Measurements from ENCODE around the gene ANKRD44. TPM values are rescaled to one million over a fixed set of nuclear protein-coding genes. Genes with fewer than 3 reads are reported as not detected.
"Not testable (repeated sequence)": the region's sequence is repeated elsewhere in the genome, so short reads cannot be mapped to it uniquely, and the experiment has no call there.

Gene ANKRD44
- total and polyA plus RNA-seq, 5 experiments from 2014 or later, result 85.8 to 279 (median 96.1) TPM

DNA sequence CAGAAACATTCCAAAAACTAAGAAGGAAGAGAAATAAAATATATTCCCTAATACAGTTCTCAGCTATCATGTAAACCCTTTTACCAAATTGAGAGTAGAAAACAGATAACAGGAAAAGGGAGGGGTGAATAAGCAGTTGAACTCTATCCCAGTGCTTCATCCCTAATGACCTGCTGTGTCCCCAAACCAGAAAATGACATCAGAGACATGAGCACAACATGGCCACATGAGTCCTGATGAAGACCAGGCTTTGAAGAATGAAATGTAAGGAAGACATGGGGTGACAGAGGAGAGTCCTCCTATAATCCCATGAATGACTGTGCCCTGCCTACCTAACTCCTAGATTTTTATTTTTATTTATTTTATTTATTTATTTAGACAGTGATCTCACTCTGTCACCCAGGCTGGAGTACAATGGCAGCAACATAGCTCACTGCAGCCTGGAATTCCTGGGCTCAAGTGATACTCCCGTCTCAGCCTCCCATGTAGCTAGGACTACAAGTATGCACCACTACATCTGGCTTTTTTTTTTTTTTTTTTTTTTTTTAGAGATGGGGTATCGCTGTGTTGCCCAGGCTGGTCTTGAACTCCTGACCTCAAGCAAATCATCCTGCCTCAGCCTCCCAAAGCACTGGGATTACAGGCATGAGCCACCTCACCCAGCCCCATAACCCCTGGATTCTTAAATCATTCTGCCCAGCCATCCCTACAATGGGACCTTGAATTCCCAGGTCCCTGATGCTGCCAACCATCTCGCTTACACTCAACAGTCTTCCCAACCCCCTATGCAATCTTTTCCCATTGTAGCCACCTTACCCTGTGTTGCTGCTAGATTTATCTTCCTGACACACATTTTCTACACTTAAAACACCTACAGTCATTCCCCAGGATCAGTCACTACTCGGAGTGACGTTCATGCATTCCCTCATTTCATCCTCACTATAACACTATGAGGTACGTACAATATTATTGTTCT is 64.5 kb downstream of the ANKRD44 start:
- peaks cover 0 to 20% (median 0%) of the 10 kb centered on the region in 3 donors for H3K36me3 Mint-ChIP-seq
- peak overlapping the region in 9 of 10 donors; percentile 9 to 79 (median 43) for H3K4me3 Mint-ChIP-seq
- peaks cover 0 to 6% (median 0%) of the 10 kb centered on the region in 9 donors for H3K9me3 Mint-ChIP-seq
- H3K27ac Mint-ChIP-seq, result peak overlapping the region; percentile 78 to 100 (median 88)
- POLR2A ChIA-PET, result interaction anchor here (0.6 to 1.9 kb wide), 7 partner anchors 9 to 1092 kb away, joined by 3 to 7 read pairs (median 4); partner anchors contain the start of gene ANKRD44
- H3K4me1 Mint-ChIP-seq, result peaks cover 47 to 91% (median 81%) of the 10 kb centered on the region in 4 donors
- DNase-seq (no peak), ATAC-seq (no peak)
- no peaks in the 10 kb centered on the region for H3K27me3 Mint-ChIP-seq

DNA sequence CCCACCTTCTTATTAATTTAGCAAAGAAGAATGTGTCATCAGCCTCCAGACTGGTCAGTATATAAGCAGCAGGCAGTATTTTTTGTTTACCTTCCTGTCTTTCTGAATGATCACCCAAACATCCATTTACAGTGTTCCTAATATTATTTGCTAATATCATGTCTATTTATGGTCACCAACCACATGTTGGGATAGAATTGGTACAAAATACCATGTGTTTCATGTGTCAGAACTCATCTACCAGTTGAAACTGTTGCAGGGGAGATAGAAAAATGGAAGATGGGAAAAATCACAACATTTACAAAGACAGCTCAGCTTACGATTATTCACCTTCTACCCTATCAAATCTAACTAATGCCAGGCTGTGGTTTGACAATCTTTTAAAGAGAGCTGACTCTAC is 66.2 kb downstream of the ANKRD44 start:
- Mint-ChIP-seq H3K4me3 (peak overlapping the region in 3 of 10 donors; percentile 33 to 53 (median 38)), H3K4me1 (peaks cover 51 to 91% (median 80%) of the 10 kb centered on the region in 4 donors), H3K36me3 (peaks cover 0 to 20% (median 0%) of the 10 kb centered on the region in 3 donors), H3K27ac (peak overlapping the region; percentile 4 to 100 (median 81)), H3K9me3 (peaks cover 0 to 6% (median 0%) of the 10 kb centered on the region in 9 donors), H3K27me3 (no peaks in the 10 kb centered on the region)
- ATAC-seq (no peak), DNase-seq (no peak)
- POLR2A ChIA-PET, result interaction anchor here (0.8 to 2.2 kb wide), 7 partner anchors 12 to 66 kb away, joined by 3 to 14 read pairs (median 3); partner anchors contain the start of gene ANKRD44

DNA sequence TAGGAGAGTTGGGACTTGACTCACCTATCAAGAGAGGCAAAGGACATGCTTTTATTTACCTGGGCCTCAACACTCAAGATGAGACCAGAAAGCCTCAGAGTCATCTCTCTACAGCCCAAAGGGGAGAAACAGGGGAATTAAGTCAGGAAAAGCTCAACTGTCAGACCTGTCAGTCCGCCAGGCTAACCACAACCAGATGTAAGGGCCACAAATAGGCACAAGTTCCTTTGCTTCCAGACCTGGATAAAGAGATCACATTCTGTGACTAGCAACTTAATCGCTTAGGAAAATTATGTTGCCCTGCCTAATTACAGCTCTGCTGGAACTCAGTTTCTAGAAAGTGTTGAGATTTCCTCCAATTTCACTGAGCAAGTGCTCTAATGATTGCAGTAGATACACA is 67.9 kb downstream of the ANKRD44 start:
- H3K4me3 Mint-ChIP-seq, result peak overlapping the region in 8 of 10 donors; percentile 5 to 57 (median 35)
- no peaks in the 10 kb centered on the region for H3K27me3 Mint-ChIP-seq
- H3K27ac Mint-ChIP-seq, result peak overlapping the region; percentile 41 to 100 (median 82)
- DNase-seq (no peak), ATAC-seq (no peak)
- POLR2A ChIA-PET, result interaction anchor here (0.6 to 3.9 kb wide), 8 partner anchors 12 to 245 kb away, joined by 3 to 41 read pairs (median 4); partner anchors contain the start of gene ANKRD44
- peaks cover 51 to 93% (median 80%) of the 10 kb centered on the region in 4 donors for H3K4me1 Mint-ChIP-seq
- H3K9me3 Mint-ChIP-seq, result peaks cover 0 to 6% (median 0%) of the 10 kb centered on the region in 9 donors
- H3K36me3 Mint-ChIP-seq, result peaks cover 0 to 11% (median 0%) of the 10 kb centered on the region in 3 donors

DNA sequence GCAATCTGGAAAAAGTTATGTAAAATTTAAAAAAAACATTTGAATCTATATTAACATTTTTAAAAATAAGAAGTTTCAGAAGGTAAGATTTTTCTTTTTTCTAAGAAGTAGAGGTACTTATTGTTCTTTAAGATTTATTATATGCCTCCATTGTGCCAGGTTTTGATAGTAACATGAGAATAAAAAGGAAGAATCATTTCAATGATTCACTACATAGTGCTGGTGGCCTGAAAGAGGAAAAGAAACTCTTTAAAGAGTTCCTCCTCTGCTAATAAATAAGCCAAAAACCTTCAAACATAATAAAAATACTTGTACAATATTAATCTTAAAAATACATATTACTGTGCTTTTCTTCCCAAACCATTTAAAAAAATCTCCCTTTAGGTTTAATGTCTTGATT is 69.0 kb downstream of the ANKRD44 start:
- Mint-ChIP-seq H3K27me3 (no peaks in the 10 kb centered on the region), H3K36me3 (peaks cover 0 to 4% (median 0%) of the 10 kb centered on the region in 3 donors), H3K27ac (peak overlapping the region in 6 of 10 donors; percentile 4 to 100 (median 56)), H3K9me3 (peaks cover 0 to 2% (median 0%) of the 10 kb centered on the region in 9 donors), H3K4me1 (peaks cover 49 to 93% (median 80%) of the 10 kb centered on the region in 4 donors), H3K4me3 (peak overlapping the region in 3 of 10 donors; percentile 67 to 75 (median 71))
- DNase-seq (no peak), ATAC-seq (no peak)
- POLR2A ChIA-PET, result interaction anchor here (1.4 to 3.9 kb wide), 10 partner anchors 10 to 68 kb away, joined by 5 to 41 read pairs (median 12); partner anchors contain the start of gene ANKRD44

DNA sequence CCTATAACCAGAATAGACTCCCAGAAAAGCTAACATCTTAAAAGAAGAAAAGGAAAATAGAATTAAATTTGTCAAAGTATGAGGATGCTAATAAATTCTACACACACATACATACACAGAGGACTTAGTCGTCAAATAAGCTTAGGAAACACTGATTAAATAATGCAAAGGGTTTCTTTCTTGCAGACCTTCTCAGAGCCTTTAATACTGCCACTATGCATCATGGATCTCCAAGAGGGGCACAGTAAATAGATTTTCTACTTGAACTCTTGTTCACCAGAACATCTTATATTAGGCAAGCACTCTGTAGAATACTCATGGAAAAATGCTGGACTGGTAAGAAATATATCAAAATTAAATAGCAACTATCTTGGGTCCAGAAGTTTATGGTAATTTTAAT is 69.4 kb downstream of the ANKRD44 start:
- Mint-ChIP-seq H3K9me3 (no peaks in the 10 kb centered on the region), H3K4me1 (peaks cover 49 to 94% (median 81%) of the 10 kb centered on the region in 4 donors), H3K27ac (peak overlapping the region; percentile 77 to 100 (median 92)), H3K27me3 (no peaks in the 10 kb centered on the region), H3K36me3 (peaks cover 0 to 2% (median 0%) of the 10 kb centered on the region in 3 donors), H3K4me3 (peak overlapping the region; percentile 55 to 81 (median 72))
- POLR2A ChIA-PET, result interaction anchor here (0.7 to 3.9 kb wide), 14 partner anchors 10 to 68 kb away, joined by 3 to 41 read pairs (median 8); partner anchors contain the start of gene ANKRD44
- no peak for ATAC-seq
- DNase-seq, result no peak

DNA sequence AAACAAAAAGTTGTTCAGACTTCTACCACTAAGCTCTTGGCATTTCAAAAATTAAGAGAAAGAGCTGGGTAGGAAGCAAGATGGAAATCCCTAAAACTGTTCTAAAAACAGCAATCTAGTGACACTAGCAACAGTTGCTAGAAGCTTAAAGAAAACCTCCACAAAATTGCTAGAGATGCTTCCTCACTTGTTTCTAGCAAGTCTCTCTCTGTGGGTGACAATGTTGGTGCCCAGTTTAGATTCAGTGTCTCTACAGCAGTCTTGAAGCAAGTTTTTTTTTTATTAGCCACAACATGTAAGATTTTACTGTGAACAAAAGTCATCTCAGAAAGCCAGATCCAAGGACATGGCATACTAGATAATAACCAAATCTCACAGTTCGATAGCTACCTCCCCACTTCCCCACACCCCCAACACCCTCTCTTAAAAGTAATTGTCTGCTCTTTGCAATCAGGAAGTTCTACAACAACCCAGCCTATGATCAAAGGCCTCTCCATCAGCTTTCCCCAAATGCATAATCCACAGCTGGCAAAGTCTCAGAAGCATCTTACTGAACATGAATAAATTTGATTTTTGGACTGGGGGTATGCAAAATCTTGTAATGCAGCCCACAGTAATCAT is 70.0 kb downstream of the ANKRD44 start:
- ATAC-seq (peak; percentile 50 to 62), DNase-seq (peak in 3 of 10 donors; percentile 49 to 58 (median 53))
- Mint-ChIP-seq H3K27me3 (no peaks in the 10 kb centered on the region), H3K4me3 (peak overlapping the region; percentile 55 to 81 (median 72)), H3K36me3 (peaks cover 0 to under 1% (median 0%) of the 10 kb centered on the region in 3 donors), H3K4me1 (peaks cover 47 to 94% (median 83%) of the 10 kb centered on the region in 4 donors), H3K27ac (peak overlapping the region; percentile 77 to 100 (median 92)), H3K9me3 (no peaks in the 10 kb centered on the region)
- POLR2A ChIA-PET, result interaction anchor here (0.7 to 3.9 kb wide), 22 partner anchors 8 to 87 kb away, joined by 3 to 41 read pairs (median 6); partner anchors contain the start of gene ANKRD44

DNA sequence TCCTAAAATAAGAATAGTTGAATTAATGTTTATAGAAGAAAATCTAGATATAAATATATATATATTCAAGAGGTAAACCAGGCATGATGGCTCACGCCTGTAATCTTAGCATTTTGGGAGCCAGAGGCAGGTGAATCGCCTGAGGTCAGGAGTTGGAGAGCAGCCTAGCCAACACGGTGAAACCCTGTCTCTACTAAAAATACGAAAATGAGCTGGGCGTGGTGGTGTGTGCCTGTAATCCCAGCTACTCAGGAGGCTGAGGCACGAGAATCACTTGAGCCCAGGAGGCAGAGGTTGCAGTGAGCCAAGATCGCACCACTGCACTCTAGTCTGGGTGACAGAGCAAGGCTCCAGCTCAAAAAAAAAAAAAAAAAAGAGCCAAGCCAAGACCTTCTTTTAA is 70.6 kb downstream of the ANKRD44 start:
- Mint-ChIP-seq H3K4me1 (peaks cover 48 to 95% (median 84%) of the 10 kb centered on the region in 4 donors), H3K27ac (peak overlapping the region; percentile 77 to 100 (median 94)), H3K4me3 (peak overlapping the region; percentile 55 to 81 (median 72))
- not testable (repeated sequence) for ATAC-seq, H3K27me3 Mint-ChIP-seq, H3K9me3 Mint-ChIP-seq, H3K36me3 Mint-ChIP-seq
- DNase-seq, result peak in 2 of 10 donors; percentile 9 to 24
- POLR2A ChIA-PET, result interaction anchor here (0.7 to 3.9 kb wide), 21 partner anchors 9 to 88 kb away, joined by 3 to 41 read pairs (median 6); partner anchors contain the start of gene ANKRD44

DNA sequence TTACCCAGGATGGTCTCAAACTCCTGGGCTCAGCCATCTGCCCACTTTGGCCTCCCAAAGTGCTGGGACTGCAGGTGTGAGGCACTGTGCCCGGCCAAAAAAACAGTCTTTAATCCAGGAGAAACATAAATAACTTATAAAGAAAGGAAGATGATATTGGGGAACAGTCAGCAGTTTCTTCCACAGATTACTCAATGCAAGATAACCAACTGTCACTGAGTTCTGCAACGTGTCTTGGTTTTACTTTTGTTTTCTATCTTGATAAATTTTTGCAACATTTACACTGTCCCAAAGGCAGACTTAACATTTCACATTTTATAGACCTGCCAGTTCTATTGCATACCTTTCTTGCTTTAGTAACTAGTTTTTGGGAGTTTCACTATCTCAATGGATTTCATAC is 71.1 kb downstream of the ANKRD44 start:
- Mint-ChIP-seq H3K4me3 (peak overlapping the region; percentile 73 to 90 (median 86)), H3K27ac (peak overlapping the region; percentile 77 to 100 (median 94)), H3K36me3 (peaks cover 0 to 2% (median 0%) of the 10 kb centered on the region in 3 donors), H3K4me1 (peaks cover 49 to 96% (median 84%) of the 10 kb centered on the region in 4 donors), H3K27me3 (no peaks in the 10 kb centered on the region), H3K9me3 (no peaks in the 10 kb centered on the region)
- POLR2A ChIA-PET, result interaction anchor here (0.6 to 16.2 kb wide), 8 partner anchors 8 to 92 kb away, joined by 3 to 259 read pairs (median 14); partner anchors contain the start of gene ANKRD44
- DNase-seq (peak in 1 of 10 donors; percentile 40), ATAC-seq (peak in 1 of 2 donors; percentile 22)

DNA sequence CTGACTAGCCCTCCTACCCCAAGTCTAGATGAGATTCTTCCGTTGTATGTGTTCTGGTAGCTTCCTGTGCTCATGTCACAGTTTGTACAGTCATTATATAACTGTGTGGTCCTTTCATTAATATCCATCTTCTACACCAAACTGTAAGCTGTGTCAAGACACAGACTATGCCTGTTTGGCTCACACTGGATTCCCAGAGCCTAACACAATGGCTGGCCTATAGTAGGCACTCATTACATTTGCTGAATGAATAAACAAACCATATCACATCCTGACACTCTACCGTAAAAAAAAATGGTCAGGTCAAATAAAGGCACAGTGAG is 72.6 kb downstream of the ANKRD44 start:
- ATAC-seq (peak; percentile 10 to 26), DNase-seq (peak in 1 of 10 donors; percentile 37)
- Mint-ChIP-seq H3K27me3 (no peaks in the 10 kb centered on the region), H3K9me3 (no peaks in the 10 kb centered on the region), H3K4me1 (peaks cover 43 to 95% (median 85%) of the 10 kb centered on the region in 4 donors), H3K4me3 (peak overlapping the region; percentile 71 to 84 (median 78)), H3K36me3 (peaks cover 0 to 2% (median 0%) of the 10 kb centered on the region in 3 donors), H3K27ac (peak overlapping the region; percentile 77 to 100 (median 94))
- POLR2A ChIA-PET, result interaction anchor here (0.5 to 16.2 kb wide), 17 partner anchors 10 to 72 kb away, joined by 3 to 259 read pairs (median 5); partner anchors contain the start of gene ANKRD44

DNA sequence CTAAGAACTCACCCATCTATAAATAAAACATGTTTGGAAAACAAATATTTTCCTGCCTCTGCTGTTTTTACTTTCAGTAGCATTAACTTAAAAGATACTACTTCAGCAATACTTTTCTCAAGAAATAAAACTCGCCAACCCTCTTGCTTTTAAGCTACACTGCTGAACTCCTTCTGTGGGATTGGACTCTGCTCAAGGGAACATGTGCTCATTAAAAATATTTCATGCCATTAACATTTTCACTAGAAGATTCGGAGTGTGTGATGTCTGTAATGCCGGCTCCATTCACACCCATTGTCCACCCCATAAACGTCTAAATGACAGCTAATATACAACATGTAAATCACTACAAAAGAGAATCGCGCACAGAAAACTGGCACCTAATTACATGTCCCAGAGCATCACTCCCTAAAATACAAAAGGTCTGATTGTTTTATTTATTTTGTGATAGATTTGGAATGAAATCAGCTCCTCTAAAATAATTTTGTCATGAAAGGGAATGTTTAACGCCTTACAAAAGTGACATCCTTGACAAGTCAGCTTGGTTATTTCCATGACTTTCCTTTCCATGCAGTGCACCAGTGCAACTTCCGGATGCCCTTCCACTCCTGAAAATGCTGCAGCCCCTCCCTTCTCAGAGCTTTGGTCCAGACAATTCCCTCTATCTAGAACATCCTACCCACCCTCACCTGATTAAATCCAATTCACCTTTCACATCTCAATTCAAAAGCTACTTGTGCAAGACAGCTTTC is 73.1 kb downstream of the ANKRD44 start:
- H3K27ac Mint-ChIP-seq, result peak overlapping the region; percentile 77 to 100 (median 94)
- ATAC-seq (no peak), DNase-seq (no peak)
- peaks cover 0 to 2% (median 0%) of the 10 kb centered on the region in 3 donors for H3K36me3 Mint-ChIP-seq
- POLR2A ChIA-PET, result interaction anchor here (0.5 to 16.2 kb wide), 20 partner anchors 9 to 124 kb away, joined by 3 to 259 read pairs (median 4); partner anchors contain the start of gene ANKRD44
- peaks cover 43 to 95% (median 86%) of the 10 kb centered on the region in 4 donors for H3K4me1 Mint-ChIP-seq
- H3K4me3 Mint-ChIP-seq, result peak overlapping the region; percentile 71 to 84 (median 78)
- no peaks in the 10 kb centered on the region for H3K9me3 Mint-ChIP-seq
- H3K27me3 Mint-ChIP-seq, result no peaks in the 10 kb centered on the region

DNA sequence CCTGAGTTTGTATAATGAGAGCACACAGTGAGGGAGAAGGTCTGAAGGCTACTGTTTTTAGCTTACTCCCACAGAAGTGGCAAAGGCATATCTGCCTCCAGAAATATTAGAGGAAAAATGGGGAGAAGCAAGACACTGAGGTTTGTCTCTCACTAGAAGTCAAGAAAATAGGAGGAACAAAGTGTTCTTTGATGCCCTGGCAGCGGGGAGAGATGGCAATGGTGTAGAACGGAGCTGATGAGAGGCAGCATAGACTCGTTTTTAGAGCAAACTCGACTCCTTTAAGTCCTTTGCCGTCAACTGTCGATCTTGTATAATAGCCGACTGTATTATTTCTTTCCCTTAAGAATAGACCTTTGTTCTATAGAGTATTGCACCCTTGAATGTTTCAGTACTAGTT is 73.8 kb downstream of the ANKRD44 start:
- Mint-ChIP-seq H3K27me3 (no peaks in the 10 kb centered on the region), H3K27ac (peak overlapping the region; percentile 77 to 100 (median 94)), H3K36me3 (peaks cover 0 to 2% (median 0%) of the 10 kb centered on the region in 3 donors), H3K4me3 (peak overlapping the region; percentile 71 to 84 (median 78)), H3K9me3 (no peaks in the 10 kb centered on the region), H3K4me1 (peaks cover 44 to 95% (median 88%) of the 10 kb centered on the region in 4 donors)
- POLR2A ChIA-PET, result interaction anchor here (0.5 to 16.2 kb wide), 15 partner anchors 9 to 123 kb away, joined by 3 to 259 read pairs (median 5); partner anchors contain the start of gene ANKRD44
- DNase-seq (peak in 3 of 10 donors; percentile 23 to 47 (median 44)), ATAC-seq (peak; percentile 21 to 39)

Measured in naive thymus-derived CD8-positive, alpha-beta T cell (primary cell).